ENCODE data around the gene PAQR6.

The PAQR6 gene

DNA sequence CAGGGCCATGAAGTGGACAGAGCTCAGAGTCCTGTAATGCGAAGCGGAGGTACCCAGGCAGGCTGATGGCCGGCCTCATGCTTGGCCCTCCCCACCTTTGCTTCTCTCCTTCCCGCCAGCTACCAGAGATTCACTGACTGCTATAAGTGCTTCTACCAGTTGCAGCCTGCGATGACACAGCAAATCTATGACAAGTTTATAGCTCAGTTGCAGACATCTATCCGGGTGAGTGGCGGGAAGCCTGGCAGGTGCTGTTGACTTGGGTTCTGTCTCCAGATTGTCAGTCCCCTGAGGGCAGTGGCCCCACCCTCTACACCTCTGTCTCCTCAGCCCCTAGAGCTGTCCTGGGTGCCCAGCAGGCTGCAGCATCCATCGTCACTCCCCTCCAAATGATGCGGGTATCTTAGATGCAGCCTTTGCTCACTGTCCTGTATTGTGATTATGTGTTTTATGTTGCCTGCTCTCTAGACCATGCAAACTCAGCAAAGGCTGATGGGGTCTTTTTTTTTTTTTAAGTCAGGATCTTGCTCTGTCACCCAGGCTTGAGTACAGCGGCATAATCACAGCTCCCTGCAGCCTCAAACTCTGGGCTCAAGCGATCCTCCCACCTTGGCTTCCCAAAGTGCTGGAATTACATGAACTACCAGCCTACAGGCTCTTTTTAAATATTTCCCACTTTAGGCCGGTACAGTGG is 15.5 kb downstream of the PAQR6 start:
- H3K4me1 ChIP-seq (ENCODE audit: control insufficient read depth, insufficient read depth, low read length), result peaks cover 3% of the 10 kb centered on the region
- H3K9me3 ChIP-seq (ENCODE audit: control insufficient read depth in 2 of 2, low read length in 2 of 2), result no peaks in the 10 kb centered on the region
- no peaks in the 10 kb centered on the region for H3K27me3 ChIP-seq (ENCODE audit: control insufficient read depth in 1 of 2, insufficient read depth in 2 of 2, low read length in 2 of 2)
- H3K9ac ChIP-seq (ENCODE audit: low read length in 2 of 2), result no peak overlapping the region
- no peak overlapping the region for H3K4me3 ChIP-seq (ENCODE audit: low read length in 2 of 2)
- H3K27ac ChIP-seq (ENCODE audit: low read length), result no peak overlapping the region
- H3K36me3 ChIP-seq (ENCODE audit: control insufficient read depth in 2 of 2, insufficient read depth in 2 of 2, low read length in 2 of 2), result peaks cover 33 to 36% of the 10 kb centered on the region in 2 donors

GRCh38 chr1:156230473-156230837 is 17.4 kb downstream of the PAQR6 start:
- H3K4me1 ChIP-seq (ENCODE audit: control insufficient read depth, insufficient read depth, low read length), result peaks cover 3% of the 10 kb centered on the region
- H3K27ac ChIP-seq (ENCODE audit: low read length), result no peak overlapping the region
- H3K9me3 ChIP-seq (ENCODE audit: control insufficient read depth in 2 of 2, low read length in 2 of 2), result no peaks in the 10 kb centered on the region
- no peaks in the 10 kb centered on the region for H3K27me3 ChIP-seq (ENCODE audit: control insufficient read depth in 1 of 2, insufficient read depth in 2 of 2, low read length in 2 of 2)
- no peak overlapping the region for H3K9ac ChIP-seq (ENCODE audit: low read length in 2 of 2)
- H3K36me3 ChIP-seq (ENCODE audit: control insufficient read depth in 2 of 2, insufficient read depth in 2 of 2, low read length in 2 of 2), result peaks cover 17 to 28% of the 10 kb centered on the region in 2 donors
- no peak overlapping the region for H3K4me3 ChIP-seq (ENCODE audit: low read length in 2 of 2)

DNA sequence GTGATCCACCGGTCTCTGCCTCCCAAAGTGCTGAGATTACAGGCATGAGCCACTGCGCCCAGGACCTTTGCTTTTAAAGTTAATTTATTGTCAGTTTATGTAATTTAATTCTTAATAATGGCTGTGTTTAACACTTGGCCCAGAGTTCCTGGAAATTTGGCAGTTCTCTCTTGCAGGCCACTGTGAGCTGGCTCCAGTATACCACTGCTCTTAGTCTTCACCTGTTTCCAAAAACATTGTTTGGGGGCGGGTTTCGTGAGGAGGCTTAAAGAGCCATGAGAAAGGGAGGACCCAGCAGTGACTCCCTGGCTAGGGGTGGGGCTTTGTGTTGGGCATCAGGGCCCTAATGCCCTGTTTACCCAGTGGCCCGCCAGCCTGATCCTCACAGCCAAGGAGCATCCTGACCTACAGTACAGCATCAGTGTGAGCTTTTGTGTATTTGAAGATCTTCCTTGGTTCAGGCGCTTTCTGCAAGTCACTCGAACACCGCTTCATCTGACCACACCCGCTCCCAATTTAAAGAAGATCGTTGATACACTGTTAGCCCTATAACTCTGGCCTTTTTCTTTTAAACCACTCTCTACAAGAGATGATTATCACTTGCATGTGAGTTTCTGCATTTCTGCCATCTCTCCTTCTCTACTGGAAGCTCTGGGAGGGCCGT is 17.9 kb downstream of the PAQR6 start:
- Histone ChIP-seq H3K27ac (ENCODE audit: low read length) (no peak overlapping the region), H3K9ac (ENCODE audit: low read length in 2 of 2) (peak overlapping the region in 1 of 2 donors; percentile 29), H3K27me3 (ENCODE audit: control insufficient read depth in 1 of 2, insufficient read depth in 2 of 2, low read length in 2 of 2) (no peaks in the 10 kb centered on the region), H3K36me3 (ENCODE audit: control insufficient read depth in 2 of 2, insufficient read depth in 2 of 2, low read length in 2 of 2) (peaks cover 17 to 28% of the 10 kb centered on the region in 2 donors), H3K4me1 (ENCODE audit: control insufficient read depth, insufficient read depth, low read length) (peaks cover 3% of the 10 kb centered on the region), H3K4me3 (ENCODE audit: low read length in 2 of 2) (no peak overlapping the region), H3K9me3 (ENCODE audit: control insufficient read depth in 2 of 2, low read length in 2 of 2) (no peaks in the 10 kb centered on the region)

DNA sequence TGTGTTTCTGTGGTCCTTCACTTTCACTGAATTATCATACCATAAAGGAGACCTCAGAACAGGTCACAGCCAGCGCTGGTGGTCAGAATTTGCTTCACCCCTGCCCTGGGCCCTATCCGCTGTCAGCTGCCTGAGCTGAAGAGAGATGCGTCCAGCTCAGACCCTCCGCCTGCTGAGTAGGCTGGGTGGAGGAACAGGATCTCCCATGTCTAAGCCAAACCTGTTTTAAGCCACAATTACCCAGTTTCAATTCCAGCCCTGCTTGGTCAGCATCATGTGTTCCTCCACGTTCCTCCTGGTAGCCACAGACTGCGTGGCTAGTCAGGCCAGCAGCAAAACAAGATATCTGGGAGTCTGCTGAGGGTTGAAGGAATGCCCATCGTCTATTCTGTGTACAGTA is 19.4 kb downstream of the PAQR6 start:
- no peak overlapping the region for H3K9ac ChIP-seq (ENCODE audit: low read length in 2 of 2)

GRCh38 chr1:156226782-156227181 is 21.1 kb downstream of the PAQR6 start:
- no peak overlapping the region for H3K4me3 ChIP-seq (ENCODE audit: low read length in 2 of 2)
- H3K27ac ChIP-seq (ENCODE audit: low read length), result no peak overlapping the region
- H3K9ac ChIP-seq (ENCODE audit: low read length in 2 of 2), result no peak overlapping the region
- H3K4me1 ChIP-seq (ENCODE audit: control insufficient read depth, insufficient read depth, low read length), result peaks cover 3% of the 10 kb centered on the region
- no peaks in the 10 kb centered on the region for H3K9me3 ChIP-seq (ENCODE audit: control insufficient read depth in 2 of 2, low read length in 2 of 2)
- H3K27me3 ChIP-seq (ENCODE audit: control insufficient read depth in 1 of 2, insufficient read depth in 2 of 2, low read length in 2 of 2), result no peaks in the 10 kb centered on the region
- peaks cover 22 to 27% of the 10 kb centered on the region in 2 donors for H3K36me3 ChIP-seq (ENCODE audit: control insufficient read depth in 2 of 2, insufficient read depth in 2 of 2, low read length in 2 of 2)

More for the DNA sequence above, 19.4 kb downstream of the PAQR6 start:
- Histone ChIP-seq H3K36me3 (ENCODE audit: control insufficient read depth in 2 of 2, insufficient read depth in 2 of 2, low read length in 2 of 2) (peaks cover 11 to 23% of the 10 kb centered on the region in 2 donors), H3K9me3 (ENCODE audit: control insufficient read depth in 2 of 2, low read length in 2 of 2) (no peaks in the 10 kb centered on the region), H3K4me1 (ENCODE audit: control insufficient read depth, insufficient read depth, low read length) (peaks cover 3% of the 10 kb centered on the region), H3K27ac (ENCODE audit: low read length) (no peak overlapping the region), H3K27me3 (ENCODE audit: control insufficient read depth in 1 of 2, insufficient read depth in 2 of 2, low read length in 2 of 2) (no peaks in the 10 kb centered on the region), H3K4me3 (ENCODE audit: low read length in 2 of 2) (no peak overlapping the region)

DNA sequence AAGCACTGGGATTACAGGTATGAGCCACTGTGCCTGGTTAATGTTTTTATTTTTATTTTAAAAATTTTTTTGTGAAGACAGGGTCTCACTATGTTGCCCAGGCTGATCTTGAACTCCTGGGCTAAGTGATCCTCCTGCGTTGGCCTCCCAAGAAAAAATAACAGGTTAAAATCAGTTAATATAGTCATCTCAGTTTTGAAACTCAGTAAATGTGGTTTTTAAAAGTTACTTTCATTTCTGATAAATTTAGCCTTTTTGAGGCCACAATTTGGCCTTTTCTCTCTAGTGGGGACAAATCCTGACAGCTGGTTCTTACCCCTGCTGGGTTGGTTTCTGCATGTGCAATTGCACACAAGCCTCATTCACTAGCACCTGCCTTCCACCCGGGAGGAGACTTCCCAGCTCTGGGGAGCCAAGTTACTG is 21.7 kb downstream of the PAQR6 start:
- Histone ChIP-seq H3K4me3 (ENCODE audit: low read length in 2 of 2) (no peak overlapping the region), H3K9me3 (ENCODE audit: control insufficient read depth in 2 of 2, low read length in 2 of 2) (no peaks in the 10 kb centered on the region), H3K36me3 (ENCODE audit: control insufficient read depth in 2 of 2, insufficient read depth in 2 of 2, low read length in 2 of 2) (peaks cover 28 to 34% of the 10 kb centered on the region in 2 donors), H3K9ac (ENCODE audit: low read length in 2 of 2) (no peak overlapping the region), H3K4me1 (ENCODE audit: control insufficient read depth, insufficient read depth, low read length) (peaks cover 3% of the 10 kb centered on the region), H3K27me3 (ENCODE audit: control insufficient read depth in 1 of 2, insufficient read depth in 2 of 2, low read length in 2 of 2) (no peaks in the 10 kb centered on the region), H3K27ac (ENCODE audit: low read length) (no peak overlapping the region)

GRCh38 chr1:156225677-156226014 is 22.2 kb downstream of the PAQR6 start:
- Histone ChIP-seq H3K4me1 (ENCODE audit: control insufficient read depth, insufficient read depth, low read length) (peaks cover 3% of the 10 kb centered on the region), H3K9me3 (ENCODE audit: control insufficient read depth in 2 of 2, low read length in 2 of 2) (no peaks in the 10 kb centered on the region), H3K9ac (ENCODE audit: low read length in 2 of 2) (no peak overlapping the region), H3K4me3 (ENCODE audit: low read length in 2 of 2) (no peak overlapping the region), H3K27ac (ENCODE audit: low read length) (no peak overlapping the region), H3K27me3 (ENCODE audit: control insufficient read depth in 1 of 2, insufficient read depth in 2 of 2, low read length in 2 of 2) (no peaks in the 10 kb centered on the region), H3K36me3 (ENCODE audit: control insufficient read depth in 2 of 2, insufficient read depth in 2 of 2, low read length in 2 of 2) (peaks cover 30 to 36% of the 10 kb centered on the region in 2 donors)

DNA sequence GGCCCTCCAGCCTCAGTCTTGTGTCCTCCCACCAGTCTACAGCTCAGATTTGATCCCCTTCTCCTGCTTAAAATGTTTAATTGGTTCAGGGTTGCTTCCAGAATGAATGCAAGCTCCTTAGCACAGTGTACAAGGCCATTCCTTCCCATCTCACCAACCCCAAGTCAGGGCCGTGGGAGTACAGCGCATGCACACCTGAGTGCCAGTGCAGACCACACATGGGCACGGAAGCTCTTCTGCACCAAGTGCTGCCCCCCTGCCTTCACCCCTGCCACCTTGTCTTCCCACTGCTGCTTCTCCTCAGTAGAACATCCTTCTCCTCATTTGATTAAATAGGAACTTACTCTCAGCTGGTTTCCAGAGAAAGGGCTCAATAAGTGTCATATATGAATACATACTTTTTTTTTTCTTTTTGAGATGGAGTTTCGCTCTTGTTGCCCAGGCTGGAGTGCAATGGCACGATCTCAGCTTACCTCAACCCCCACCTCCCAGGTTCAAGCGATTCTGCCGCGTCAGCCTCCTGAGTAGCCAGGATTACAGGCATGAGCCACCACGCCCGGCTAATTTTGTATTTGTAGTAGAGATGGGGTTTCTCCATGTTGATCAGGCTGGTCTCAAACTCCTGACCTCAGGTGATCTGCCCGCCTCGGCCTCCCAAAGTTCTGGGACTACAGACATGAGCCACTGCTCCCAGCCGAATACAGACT is 25.7 kb downstream of the PAQR6 start:
- H3K27me3 ChIP-seq (ENCODE audit: control insufficient read depth in 1 of 2, insufficient read depth in 2 of 2, low read length in 2 of 2), result no peaks in the 10 kb centered on the region
- H3K9me3 ChIP-seq (ENCODE audit: control insufficient read depth in 2 of 2, low read length in 2 of 2), result no peaks in the 10 kb centered on the region
- H3K4me3 ChIP-seq (ENCODE audit: low read length in 2 of 2), result no peak overlapping the region
- H3K4me1 ChIP-seq (ENCODE audit: control insufficient read depth, insufficient read depth, low read length), result no peaks in the 10 kb centered on the region
- peaks cover 24 to 31% of the 10 kb centered on the region in 2 donors for H3K36me3 ChIP-seq (ENCODE audit: control insufficient read depth in 2 of 2, insufficient read depth in 2 of 2, low read length in 2 of 2)
- H3K9ac ChIP-seq (ENCODE audit: low read length in 2 of 2), result no peak overlapping the region
- H3K27ac ChIP-seq (ENCODE audit: low read length), result no peak overlapping the region

GRCh38 chr1:156220226-156220625 is 27.6 kb downstream of the PAQR6 start:
- no peak overlapping the region for H3K4me3 ChIP-seq (ENCODE audit: low read length in 2 of 2)
- H3K9me3 ChIP-seq (ENCODE audit: control insufficient read depth in 2 of 2, low read length in 2 of 2), result no peaks in the 10 kb centered on the region
- no peak overlapping the region for H3K27ac ChIP-seq (ENCODE audit: low read length)
- peaks cover 24% of the 10 kb centered on the region in 2 donors for H3K36me3 ChIP-seq (ENCODE audit: control insufficient read depth in 2 of 2, insufficient read depth in 2 of 2, low read length in 2 of 2)
- no peak overlapping the region for H3K9ac ChIP-seq (ENCODE audit: low read length in 2 of 2)
- no peaks in the 10 kb centered on the region for H3K27me3 ChIP-seq (ENCODE audit: control insufficient read depth in 1 of 2, insufficient read depth in 2 of 2, low read length in 2 of 2)
- H3K4me1 ChIP-seq (ENCODE audit: control insufficient read depth, insufficient read depth, low read length), result no peaks in the 10 kb centered on the region

DNA sequence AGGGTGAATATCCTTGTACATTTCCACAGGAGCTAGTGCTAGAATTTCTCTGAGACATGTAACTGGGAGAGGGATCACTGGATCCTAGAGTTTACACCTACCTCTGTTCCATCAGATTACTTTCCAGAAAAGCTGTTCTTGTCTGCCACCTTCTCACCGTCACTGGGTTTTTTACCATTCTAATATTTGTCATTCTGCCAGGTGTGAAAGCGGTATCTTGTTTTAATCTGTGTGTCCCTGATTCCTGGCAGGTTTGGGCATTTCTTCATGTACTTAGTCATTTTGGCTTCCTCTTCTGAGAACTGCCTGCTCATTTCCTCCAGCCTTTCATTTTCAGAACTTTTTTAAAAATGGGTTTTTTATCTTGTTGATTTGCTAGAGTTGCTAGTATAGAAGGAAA is 30.0 kb downstream of the PAQR6 start:
- Histone ChIP-seq H3K4me1 (ENCODE audit: control insufficient read depth, insufficient read depth, low read length) (peaks cover 12% of the 10 kb centered on the region), H3K9me3 (ENCODE audit: control insufficient read depth in 2 of 2, low read length in 2 of 2) (no peaks in the 10 kb centered on the region), H3K4me3 (ENCODE audit: low read length in 2 of 2) (no peak overlapping the region), H3K27me3 (ENCODE audit: control insufficient read depth in 1 of 2, insufficient read depth in 2 of 2, low read length in 2 of 2) (no peaks in the 10 kb centered on the region), H3K36me3 (ENCODE audit: control insufficient read depth in 2 of 2, insufficient read depth in 2 of 2, low read length in 2 of 2) (peaks cover 19 to 20% of the 10 kb centered on the region in 2 donors), H3K9ac (ENCODE audit: low read length in 2 of 2) (peak overlapping the region in 1 of 2 donors; percentile 9), H3K27ac (ENCODE audit: low read length) (no peak overlapping the region)
